ENCODE data around the gene TOMM20.

DNA sequence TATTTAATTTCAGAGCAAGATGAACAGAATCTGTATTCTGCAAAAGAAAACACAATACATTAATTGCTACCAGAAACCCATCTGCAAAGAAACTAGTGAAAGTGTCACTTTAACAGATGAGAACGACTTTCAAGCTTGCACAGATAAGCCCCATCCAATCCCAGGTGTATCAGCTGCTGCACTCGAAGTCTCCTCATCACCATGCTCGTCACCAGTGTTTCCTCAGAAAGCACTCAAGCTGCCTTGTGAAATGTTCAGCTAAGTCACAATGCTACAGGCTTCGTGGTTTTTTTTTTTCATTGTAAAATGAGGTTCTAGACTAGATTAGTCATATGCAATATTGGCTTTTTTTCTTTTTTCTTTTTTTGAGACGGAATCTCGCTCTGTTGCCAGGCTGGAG is 3.3 kb upstream of the TOMM20 start:
- TF ChIP-seq, protein P1, sequence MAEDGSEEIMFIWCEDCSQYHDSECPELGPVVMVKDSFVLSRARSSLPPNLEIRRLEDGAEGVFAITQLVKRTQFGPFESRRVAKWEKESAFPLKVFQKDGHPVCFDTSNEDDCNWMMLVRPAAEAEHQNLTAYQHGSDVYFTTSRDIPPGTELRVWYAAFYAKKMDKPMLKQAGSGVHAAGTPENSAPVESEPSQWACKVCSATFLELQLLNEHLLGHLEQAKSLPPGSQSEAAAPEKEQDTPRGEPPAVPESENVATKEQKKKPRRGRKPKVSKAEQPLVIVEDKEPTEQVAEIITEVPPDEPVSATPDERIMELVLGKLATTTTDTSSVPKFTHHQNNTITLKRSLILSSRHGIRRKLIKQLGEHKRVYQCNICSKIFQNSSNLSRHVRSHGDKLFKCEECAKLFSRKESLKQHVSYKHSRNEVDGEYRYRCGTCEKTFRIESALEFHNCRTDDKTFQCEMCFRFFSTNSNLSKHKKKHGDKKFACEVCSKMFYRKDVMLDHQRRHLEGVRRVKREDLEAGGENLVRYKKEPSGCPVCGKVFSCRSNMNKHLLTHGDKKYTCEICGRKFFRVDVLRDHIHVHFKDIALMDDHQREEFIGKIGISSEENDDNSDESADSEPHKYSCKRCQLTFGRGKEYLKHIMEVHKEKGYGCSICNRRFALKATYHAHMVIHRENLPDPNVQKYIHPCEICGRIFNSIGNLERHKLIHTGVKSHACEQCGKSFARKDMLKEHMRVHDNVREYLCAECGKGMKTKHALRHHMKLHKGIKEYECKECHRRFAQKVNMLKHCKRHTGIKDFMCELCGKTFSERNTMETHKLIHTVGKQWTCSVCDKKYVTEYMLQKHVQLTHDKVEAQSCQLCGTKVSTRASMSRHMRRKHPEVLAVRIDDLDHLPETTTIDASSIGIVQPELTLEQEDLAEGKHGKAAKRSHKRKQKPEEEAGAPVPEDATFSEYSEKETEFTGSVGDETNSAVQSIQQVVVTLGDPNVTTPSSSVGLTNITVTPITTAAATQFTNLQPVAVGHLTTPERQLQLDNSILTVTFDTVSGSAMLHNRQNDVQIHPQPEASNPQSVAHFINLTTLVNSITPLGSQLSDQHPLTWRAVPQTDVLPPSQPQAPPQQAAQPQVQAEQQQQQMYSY (CRISPR knock-in tag; IDR thresholded peaks at IDR 0.05): no peak
- TF ChIP-seq, protein P2, sequence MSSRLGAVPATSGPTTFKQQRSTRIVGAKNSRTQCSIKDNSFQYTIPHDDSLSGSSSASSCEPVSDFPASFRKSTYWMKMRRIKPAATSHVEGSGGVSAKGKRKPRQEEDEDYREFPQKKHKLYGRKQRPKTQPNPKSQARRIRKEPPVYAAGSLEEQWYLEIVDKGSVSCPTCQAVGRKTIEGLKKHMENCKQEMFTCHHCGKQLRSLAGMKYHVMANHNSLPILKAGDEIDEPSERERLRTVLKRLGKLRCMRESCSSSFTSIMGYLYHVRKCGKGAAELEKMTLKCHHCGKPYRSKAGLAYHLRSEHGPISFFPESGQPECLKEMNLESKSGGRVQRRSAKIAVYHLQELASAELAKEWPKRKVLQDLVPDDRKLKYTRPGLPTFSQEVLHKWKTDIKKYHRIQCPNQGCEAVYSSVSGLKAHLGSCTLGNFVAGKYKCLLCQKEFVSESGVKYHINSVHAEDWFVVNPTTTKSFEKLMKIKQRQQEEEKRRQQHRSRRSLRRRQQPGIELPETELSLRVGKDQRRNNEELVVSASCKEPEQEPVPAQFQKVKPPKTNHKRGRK (CRISPR knock-in tag; IDR thresholded peaks at IDR 0.05; ENCODE audit: borderline replicate concordance): no peak
- TF ChIP-seq, protein P3, sequence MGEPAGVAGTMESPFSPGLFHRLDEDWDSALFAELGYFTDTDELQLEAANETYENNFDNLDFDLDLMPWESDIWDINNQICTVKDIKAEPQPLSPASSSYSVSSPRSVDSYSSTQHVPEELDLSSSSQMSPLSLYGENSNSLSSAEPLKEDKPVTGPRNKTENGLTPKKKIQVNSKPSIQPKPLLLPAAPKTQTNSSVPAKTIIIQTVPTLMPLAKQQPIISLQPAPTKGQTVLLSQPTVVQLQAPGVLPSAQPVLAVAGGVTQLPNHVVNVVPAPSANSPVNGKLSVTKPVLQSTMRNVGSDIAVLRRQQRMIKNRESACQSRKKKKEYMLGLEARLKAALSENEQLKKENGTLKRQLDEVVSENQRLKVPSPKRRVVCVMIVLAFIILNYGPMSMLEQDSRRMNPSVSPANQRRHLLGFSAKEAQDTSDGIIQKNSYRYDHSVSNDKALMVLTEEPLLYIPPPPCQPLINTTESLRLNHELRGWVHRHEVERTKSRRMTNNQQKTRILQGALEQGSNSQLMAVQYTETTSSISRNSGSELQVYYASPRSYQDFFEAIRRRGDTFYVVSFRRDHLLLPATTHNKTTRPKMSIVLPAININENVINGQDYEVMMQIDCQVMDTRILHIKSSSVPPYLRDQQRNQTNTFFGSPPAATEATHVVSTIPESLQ (CRISPR knock-in tag; IDR thresholded peaks at IDR 0.05): no peak
- TF ChIP-seq, protein P4, sequence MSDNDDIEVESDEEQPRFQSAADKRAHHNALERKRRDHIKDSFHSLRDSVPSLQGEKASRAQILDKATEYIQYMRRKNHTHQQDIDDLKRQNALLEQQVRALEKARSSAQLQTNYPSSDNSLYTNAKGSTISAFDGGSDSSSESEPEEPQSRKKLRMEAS (CRISPR knock-in tag; IDR thresholded peaks at IDR 0.05): no peak
- TF ChIP-seq, protein P5, sequence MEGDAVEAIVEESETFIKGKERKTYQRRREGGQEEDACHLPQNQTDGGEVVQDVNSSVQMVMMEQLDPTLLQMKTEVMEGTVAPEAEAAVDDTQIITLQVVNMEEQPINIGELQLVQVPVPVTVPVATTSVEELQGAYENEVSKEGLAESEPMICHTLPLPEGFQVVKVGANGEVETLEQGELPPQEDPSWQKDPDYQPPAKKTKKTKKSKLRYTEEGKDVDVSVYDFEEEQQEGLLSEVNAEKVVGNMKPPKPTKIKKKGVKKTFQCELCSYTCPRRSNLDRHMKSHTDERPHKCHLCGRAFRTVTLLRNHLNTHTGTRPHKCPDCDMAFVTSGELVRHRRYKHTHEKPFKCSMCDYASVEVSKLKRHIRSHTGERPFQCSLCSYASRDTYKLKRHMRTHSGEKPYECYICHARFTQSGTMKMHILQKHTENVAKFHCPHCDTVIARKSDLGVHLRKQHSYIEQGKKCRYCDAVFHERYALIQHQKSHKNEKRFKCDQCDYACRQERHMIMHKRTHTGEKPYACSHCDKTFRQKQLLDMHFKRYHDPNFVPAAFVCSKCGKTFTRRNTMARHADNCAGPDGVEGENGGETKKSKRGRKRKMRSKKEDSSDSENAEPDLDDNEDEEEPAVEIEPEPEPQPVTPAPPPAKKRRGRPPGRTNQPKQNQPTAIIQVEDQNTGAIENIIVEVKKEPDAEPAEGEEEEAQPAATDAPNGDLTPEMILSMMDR (IDR thresholded peaks at IDR 0.05): no peak
- TF ChIP-seq ETV6 (CRISPR knock-in tag; IDR thresholded peaks at IDR 0.05): no peak
